Measurements from ENCODE around the gene OR52H1.
"Not testable (repeated sequence)": the region's sequence is repeated elsewhere in the genome, so short reads cannot be mapped to it uniquely, and the experiment has no call there.

The OR52H1 gene

DNA sequence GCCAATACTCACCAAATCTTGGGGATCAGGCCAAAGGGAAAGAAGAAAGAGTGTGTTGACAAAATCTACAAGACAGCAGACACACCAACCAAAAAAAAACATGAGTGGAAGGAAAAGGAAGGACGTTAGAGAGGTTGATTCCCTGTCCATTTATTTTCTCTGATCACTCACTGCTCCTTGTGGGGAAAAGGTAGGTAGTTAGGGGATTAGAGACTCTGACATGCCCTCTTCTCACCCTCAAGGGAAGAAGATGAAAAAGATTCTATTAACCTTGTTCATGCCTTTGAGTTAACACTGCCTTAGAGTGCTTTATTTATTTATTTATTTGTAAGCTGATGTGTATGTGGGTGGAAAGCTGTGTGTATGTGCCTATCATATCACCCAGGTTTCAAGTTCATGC lies at the start of gene OR52H1:
OR52H1 (minus strand) TSS at position 101 of the 400 bp plus-strand sequence. CDS start 3,035 bp downstream, outside the sequence.
- no peak for DNase-seq (ENCODE audit: low read depth, low spot score)

DNA sequence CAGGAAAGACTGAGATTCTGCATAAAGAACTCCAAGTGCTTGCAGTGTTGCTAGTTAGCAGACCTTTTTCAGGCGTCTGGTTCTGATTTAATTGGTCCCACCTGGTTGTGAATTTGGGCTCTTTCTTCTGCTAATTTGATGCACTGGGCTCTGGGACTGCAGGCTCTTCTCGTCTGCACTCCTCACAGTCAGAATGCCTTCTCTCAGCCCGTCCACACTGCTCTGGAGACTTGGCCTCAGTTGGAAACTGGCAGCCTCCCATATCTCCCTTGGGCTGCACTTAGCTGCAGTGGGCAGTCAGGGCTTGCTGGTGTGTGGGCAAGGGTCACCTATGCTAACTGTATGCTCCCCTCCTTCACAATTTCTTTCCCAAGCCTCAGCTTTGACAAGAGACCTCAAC lies 49.6 kb upstream of the OR52H1 start:
- DNase-seq (ENCODE audit: low read depth, low spot score), result no peak

DNA sequence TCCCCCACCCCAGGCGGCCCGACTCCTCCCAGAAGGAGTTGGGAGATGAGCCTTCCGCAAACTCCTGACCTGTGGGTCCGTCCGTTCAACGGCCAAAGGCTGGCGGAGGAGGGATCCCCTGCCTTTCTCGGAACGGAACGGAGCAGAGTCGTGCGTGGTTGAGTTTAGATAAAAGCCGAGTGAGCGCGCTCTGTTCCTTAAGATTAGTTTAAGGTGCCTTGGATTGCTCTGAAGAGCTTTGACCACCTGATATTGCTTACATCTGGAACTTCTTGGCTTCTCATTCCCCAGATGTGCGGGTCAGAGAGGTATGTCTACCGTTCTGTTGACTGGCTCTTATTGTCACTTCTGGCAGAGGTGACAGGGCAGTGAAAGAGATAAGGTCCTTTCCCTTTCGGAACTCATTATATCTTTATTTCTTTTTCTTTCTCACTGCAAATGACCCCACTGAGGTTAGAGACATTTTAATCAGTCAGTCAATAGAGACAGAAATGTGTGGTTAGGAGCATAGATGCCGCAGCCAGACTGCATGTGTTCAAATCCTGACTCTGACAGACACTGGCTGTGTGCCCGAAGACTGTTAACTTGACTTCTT lies 48.4 kb upstream of the OR52H1 start, which contains the start of gene TRIM6:
TRIM6 (plus strand) TSS at position 31 of the 595 bp plus-strand sequence; CDS start at position 292, 261 bp downstream.
- DNase-seq (ENCODE audit: low read depth, low spot score), result no peak

DNA sequence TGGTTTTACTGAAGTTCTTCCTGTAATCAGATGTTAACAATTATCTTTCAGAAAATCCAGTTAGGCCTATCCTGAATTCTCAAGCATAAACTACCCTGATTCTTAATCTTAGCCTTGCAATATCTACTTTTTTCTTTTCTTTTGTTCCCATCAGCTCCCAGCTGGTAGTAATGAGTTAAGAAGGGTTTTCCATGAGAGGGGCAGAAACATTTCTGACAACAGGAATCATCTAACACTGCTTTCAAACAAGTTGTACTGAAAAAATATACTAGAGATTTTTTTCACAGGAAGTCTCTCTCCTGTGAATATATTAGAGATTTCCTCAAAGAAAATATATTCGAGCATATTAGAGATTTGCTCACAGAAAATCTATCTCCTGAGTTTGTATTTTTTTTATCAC lies 44.8 kb upstream of the OR52H1 start:
- DNase-seq (ENCODE audit: low read depth, low spot score), result no peak

DNA sequence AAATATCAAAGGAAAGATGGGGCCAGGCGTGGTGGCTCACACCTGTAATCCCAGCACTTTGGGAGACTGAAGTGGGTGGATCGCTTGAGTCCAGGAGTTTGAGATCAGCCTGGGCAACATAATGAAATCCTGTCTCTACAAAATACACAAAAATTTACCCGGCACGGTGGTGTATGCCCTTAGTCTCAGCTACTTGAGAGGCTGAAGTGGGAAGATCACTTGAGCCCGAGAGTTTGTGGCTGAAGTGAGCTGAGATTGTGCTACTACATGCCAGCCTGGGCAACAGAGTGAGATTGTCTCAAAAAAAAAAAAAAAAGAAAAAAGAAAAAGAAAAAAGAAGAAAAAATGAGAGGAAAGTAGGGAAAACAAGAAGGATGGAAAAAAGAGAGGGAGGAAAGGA lies 44.3 kb upstream of the OR52H1 start:
- no peak for DNase-seq (ENCODE audit: low read depth, low spot score)

DNA sequence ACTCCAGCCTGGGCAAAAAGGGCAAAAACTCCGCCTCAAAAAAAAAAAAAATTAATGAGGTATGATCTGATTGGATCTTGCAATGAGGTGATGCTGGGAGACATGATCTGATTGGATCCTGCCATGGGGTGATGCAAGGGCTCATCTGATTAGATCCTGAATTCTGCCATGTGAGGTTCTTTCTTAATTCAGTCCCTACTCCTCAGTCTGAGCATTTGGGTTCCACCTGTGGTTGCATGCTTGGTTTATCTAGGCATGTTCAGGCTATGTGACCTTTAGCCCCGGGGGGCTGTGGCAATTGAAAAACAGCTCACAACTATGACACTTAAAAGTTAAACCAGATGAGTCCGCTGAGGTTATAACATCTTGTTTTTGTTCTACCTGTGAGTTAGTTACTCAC lies 43.3 kb upstream of the OR52H1 start:
- DNase-seq (ENCODE audit: low read depth, low spot score), result no peak

DNA sequence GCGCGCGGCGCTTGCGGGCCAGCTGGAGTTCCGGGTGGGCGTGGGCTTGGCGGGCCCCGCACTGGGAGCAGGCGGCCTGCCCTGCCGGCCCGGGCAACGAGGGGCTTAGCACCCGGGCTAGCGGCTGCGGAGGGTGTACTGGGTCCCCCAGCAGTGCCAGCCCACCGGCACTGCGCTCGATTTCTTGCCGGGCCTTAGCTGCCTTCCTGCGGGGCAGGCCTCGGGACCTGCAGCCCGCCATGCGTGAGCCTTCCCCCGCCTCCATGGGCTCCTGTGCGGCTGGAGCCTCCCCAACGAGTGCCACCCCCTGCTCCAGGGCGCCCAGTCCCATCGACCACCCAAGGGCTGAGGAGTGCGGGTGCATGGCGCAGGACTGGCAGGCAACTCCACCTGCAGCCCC lies 41.6 kb upstream of the OR52H1 start:
- DNase-seq (ENCODE audit: low read depth, low spot score), result not testable (repeated sequence)

DNA sequence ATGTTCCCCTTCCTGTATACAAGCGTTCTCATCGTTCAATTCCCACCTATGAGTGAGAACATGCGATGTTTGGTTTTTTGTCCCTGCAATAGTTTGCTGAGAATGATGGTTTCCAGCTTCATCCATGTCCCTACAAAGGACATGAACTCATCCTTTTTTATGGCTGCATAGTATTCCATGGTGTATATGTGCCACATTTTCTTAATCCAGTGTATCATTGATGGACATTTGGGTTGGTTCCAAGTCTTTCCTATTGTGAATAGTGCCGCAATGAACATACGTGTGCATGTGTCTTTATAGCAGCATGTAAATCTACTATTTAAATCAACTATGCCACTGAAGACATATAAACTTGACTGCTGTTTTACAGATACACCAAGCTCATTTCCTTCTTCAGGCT lies 36.1 kb upstream of the OR52H1 start:
- DNase-seq (ENCODE audit: low read depth, low spot score), result not testable (repeated sequence)

DNA sequence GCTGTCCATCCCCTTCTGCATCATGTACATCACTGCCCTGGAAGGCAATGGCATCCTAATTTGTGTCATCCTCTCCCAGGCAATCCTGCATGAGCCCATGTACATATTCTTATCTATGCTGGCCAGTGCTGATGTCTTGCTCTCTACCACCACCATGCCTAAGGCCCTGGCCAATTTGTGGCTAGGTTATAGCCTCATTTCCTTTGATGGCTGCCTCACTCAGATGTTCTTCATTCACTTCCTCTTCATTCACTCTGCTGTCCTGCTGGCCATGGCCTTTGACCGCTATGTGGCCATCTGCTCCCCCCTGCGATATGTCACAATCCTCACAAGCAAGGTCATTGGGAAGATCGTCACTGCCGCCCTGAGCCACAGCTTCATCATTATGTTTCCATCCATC lies 32.7 kb upstream of the OR52H1 start:
- no peak for DNase-seq (ENCODE audit: low read depth, low spot score)

DNA sequence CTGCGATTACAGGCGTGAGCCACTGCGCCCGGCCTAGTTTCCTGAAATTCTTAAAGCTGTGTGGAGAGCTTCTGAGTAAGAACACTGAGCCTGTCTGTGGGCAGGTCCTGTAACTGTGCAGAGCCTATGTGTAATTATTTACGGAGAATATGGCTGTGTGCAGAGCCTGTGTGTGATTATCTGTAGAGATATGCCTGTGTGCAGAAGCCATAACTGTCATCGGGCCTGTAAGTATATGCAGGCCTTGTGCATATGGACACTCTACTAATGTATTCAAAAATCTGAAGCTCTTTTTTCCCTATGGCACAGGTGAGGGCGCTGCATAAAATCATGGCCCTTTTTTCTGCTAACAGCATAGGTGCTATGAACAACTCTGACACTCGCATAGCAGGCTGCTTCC lies 32.2 kb upstream of the OR52H1 start, which contains the start of gene OR52B6:
OR52B6 (plus strand) TSS at position 301 of the 400 bp plus-strand sequence; CDS start at position 301, 0 bp downstream.
- DNase-seq (ENCODE audit: low read depth, low spot score), result no peak

DNA sequence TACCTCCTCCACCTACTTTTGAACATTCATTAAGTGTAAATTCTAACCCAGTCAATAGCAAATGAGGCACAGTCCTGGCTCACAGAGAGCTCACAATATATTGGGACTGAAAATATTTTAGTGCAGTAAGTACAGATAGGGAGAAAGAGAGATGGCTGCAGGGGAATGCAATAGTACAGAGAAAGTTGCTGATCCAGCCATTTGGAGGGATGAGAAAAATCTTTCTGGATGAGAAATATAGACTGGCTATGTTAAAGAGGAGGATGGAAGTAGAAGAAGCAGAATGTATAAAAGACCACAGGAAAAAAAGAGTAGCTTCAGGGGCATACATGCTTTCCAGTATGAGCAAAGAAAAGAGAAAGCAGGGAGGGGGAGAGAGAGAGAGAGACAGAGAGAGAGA lies 28.8 kb upstream of the OR52H1 start:
- DNase-seq (ENCODE audit: low read depth, low spot score), result no peak

DNA sequence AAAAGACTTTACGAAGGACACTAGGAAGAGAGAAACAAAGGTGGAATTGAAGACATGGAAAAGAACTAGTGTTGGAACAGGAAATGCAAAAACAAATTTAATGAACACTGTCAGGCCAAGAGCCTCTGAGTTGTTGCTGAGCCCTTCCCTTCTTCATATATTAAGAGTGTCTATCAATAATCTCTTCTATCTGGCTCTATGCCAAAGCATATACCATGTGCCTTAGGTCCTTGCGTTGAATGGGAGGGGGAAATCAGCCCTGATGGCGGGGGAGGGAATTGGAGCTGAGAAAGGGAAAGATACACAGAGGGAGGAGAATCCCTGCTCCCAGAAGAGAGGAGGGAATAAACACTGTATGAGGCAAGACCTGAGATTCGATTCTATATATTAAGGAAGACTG lies 26.8 kb upstream of the OR52H1 start:
- DNase-seq (ENCODE audit: low read depth, low spot score), result no peak

DNA sequence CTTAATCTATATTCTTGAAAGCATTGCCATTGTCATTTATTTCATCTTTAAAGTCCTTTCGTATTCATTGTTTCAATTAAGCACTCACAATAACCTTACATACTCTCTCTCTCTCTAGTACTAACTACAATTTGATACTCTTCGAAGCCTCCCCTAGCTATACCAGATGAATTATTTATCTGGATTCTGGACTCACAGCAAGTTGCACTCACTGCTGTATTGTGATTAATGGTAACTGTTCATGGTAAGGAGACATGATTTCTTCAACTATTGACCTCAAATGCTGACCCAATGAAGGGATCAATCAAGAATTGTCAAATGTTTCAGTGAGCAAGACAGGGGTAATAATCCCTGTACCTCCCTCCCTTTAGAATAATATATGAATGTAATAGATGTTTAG lies 26.3 kb upstream of the OR52H1 start:
- no peak for DNase-seq (ENCODE audit: low read depth, low spot score)

DNA sequence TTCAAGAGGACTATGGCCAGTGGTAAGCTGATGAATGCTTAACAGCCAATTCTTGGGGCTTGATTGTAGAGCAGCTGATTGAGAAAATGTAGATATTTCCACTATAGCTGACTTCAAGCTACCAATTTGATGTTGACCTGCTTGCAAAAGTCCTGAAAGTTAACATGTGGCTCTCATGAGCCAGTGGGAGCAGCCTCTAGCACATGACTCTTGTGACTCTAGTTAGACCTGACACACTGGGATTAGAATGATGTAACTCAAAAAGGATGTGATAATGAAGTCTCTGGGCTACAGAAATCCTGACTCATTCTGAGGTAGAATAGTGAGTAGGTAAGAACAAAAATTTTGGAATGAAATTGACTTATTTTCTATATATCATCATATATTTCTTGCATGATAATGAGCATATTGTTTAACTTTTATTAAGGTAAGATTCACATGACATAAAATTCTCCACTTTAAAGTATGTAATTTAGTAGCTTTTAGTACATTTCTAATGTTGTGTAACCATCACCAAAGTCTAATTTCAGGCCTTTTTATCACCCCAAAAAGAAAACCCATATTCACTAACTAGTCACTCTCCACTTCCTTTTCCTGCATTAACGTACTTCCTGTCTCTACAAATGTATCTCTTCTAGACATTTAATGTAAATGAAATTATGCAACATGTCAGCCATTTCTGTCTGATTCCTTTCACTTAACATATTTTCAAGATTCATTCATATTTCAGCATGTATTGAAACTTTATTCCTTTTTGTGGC lies 16.1 kb upstream of the OR52H1 start:
- no peak for DNase-seq (ENCODE audit: low read depth, low spot score)

DNA sequence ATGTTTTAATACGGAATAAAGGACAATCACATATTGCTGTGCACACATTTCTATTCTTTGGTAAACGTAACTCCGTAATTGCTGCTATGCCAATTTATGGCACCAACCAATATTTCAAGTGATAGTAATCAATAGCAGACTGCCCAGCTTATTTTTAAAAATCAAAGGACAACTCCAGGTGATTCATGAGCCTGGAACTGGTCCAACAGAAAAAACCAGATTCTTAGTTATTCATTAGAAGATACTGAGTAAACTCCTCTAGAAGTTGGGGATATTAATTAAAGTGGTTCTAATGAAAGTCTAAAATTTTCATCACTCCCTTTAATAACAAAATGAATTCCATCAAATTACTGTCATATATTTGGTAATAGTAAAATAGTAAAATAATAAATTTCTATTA lies 9.4 kb upstream of the OR52H1 start:
- DNase-seq (ENCODE audit: low read depth, low spot score), result no peak

DNA sequence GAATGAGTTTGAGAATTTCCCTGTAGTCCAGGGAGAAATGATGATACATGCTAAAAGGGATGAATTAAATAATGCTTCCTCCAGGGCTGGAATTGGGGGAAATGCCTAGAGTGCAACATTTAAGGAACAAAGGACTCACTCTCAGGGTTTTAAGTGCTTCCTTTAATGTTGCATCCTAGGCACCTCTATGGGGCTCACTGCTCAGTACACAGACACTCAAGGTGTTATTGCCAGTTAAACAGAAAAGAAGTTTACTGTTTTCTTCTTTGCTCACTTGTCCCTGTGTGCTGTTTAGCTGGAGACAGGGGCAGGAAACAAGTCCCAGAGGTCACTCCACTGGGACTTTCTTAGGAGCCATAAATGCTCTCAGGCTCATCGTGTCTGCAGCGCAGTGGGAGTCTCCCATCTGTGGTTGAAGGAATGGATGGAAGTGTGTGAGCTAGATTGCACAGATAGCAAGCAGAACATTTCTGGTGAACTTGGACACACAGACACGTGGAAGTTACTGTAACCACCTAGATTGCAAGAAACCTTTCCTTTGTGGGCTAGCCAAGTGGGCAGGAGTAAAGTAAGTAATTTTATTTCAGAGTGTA lies 8.4 kb upstream of the OR52H1 start:
- DNase-seq (ENCODE audit: low read depth, low spot score), result no peak

DNA sequence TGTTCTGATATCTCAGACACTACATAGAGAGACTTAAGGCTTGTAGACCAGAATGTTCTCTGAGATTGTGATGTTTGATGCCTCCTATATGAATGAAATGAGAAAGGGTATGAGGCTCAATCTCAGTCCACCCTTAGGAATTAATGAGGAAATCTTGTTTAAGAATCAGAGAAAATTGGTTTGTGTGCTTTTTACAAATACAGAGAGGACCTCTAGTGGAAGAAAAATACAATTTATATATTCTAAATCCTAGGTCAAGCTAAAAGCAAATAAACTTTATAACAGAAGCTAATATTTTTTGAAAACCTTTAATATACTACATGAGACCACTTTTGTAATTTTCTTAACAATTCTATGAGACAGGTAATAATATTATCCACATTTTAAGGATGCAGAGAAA lies 5.0 kb upstream of the OR52H1 start:
- DNase-seq (ENCODE audit: low read depth, low spot score), result no peak

DNA sequence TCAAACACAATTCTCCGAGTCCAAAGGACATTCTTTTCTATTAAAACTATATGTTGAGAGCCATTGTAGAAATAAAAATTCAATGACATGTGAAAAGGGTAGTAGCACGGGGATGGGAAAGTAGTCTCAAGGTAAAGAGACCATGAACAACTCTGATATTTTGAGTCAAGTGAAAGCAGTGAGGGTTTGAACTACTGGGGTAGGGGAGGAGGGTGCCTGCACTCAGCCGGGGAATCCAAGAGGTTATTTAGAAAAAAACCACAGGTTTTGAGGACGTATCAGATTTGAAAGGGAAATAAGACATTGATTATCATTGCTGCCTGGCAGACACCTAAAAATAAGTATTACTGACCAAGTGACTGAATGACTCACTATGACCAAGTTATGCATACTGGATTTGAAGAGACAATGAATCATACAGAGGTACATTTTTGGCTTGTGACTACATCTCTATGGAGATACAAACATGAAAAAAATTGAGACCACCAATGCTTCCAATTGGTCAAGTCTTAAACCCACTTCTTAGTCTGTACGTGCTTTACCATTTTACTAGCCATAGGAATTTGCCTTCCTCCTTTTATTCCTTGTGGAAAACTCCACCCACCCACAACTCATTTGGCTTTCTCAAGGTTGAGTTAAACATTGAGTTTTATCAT lies 2.2 kb upstream of the OR52H1 start:
- DNase-seq (ENCODE audit: low read depth, low spot score), result no peak

DNA sequence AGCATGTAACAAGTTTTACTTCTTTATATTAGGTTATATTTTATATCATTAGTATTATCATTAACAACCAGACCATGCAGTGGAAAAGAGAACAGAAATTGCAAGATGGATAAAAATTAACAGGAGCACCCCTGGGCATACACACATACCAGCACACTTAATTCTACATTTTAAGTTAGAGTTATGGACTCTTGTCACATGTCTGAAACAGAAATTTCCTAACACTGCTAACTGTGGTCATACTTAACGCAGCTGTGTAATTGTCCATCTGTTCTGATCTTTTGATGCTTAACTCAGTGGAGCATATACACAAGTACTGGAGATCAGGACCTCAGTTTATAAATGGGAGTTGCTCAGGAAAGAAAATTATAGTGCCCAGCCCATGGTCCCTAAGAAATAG lies 358 bp downstream of the OR52H1 start:
- DNase-seq (ENCODE audit: low read depth, low spot score), result no peak

DNA sequence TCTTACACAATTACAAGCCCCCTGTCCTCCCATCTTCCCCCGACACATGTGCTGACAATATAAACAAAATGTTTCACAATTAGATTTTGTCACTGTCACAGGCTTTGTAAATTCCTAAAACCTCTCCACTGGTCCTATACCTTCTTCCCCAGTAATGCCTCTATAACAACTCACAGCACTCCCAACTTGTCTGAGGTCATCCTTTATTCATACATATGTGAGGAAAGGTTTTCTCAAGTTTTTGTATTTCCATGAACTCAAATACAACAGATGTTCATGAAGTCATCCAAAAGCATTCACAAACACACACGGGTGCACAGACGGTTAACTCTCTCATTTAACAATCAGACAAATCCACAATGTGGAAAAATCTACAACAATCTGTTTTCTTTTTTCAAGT lies 1.9 kb downstream of the OR52H1 start:
- DNase-seq (ENCODE audit: low read depth, low spot score), result no peak

DNA sequence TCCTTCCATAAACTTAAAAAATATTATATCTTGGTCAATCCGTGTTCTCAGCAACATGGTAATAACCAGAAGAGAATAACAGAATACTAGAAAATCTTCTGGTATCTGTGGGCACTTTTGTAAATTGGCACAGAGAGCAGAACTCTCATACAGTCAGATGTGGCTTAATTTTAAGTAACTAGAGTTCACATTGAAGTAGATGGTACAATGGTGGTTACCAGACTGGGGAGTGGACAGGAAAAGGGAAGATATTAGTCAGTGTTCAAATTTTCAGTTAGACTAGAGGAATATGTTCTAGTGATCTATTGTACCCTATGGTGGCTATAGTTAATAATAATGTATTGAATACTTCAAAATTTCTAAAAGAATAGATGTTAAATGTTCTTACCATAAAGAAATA lies 6.9 kb downstream of the OR52H1 start:
- DNase-seq (ENCODE audit: low read depth, low spot score), result no peak

DNA sequence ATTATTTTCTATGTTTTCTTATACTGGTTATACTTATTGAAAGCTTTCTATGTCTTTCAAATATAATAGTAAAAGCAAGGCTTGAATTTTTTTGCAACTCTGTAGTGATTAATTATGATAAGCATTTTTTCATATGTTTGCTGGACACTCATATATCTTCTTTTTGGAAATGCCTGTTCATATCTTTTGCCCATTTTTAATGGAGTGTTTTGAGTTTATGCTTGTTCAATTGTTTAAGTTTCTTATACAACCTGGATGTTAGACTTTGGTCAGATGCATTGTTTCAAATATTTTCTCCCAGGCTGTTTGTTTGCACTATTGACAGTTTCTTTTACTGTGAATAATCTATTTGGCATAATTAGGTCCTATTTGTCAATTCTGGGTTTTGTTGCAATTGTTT lies 11.9 kb downstream of the OR52H1 start:
- DNase-seq (ENCODE audit: low read depth, low spot score), result no peak
